Naive thymus-derived CD8-positive, alpha-beta T cell (primary cell): ENCODE data around the gene RALGPS1. TPM values are rescaled to one million over a fixed set of nuclear protein-coding genes. Genes with fewer than 3 reads are reported as not detected.

ENCODE experiments used
- ATAC-seq, 2 donors: fragments of 150-1000 bp; cut with Tn5 transposase in 1 of 2; sonication (Bioruptor Pico), chemical (Tn5 transposase) in 1 of 2; 1 replicate in 1 of 2; 2 replicates in 1 of 2; pipeline ENCODE4 v1.10.0; 2021; ENCODE audit warnings: mild to moderate bottlenecking in 2 of 2, moderate library complexity in 2 of 2
- POLR2A ChIA-PET: fragments of 350-600 bp; sonication (Branson Sonifier 250); formaldehyde crosslinking; loops from one replicate; lab custom pipeline; 2021; ENCODE audit warnings: antibody characterized with exemption; lab: Charles Lee
- DNase-seq, 10 donors: peaks; one replicate each; pipeline versions ENCODE4 v3.0.0 to v3.0.0-alpha.2; 2020 to 2022
- H3K27ac Mint-ChIP-seq, 10 donors: one replicate each; pipeline ENCODE4 v1.8.0; 2020 to 2022; ENCODE audit warnings: mild to moderate bottlenecking in 10 of 10, mixed read lengths in 10 of 10, moderate library complexity in 4 of 10, inconsistent platforms in 1 of 10
- H3K27me3 Mint-ChIP-seq, 5 donors: one replicate each; pipeline ENCODE4 v1.8.0; 2021 to 2022; ENCODE audit warnings: mixed read lengths in 5 of 5
- H3K36me3 Mint-ChIP-seq, 3 donors: one replicate each; pipeline ENCODE4 v1.8.0; 2020 to 2022; ENCODE audit warnings: mixed read lengths in 3 of 3, mild to moderate bottlenecking in 2 of 3, inconsistent platforms in 1 of 3
- H3K4me1 Mint-ChIP-seq, 4 donors: one replicate each; pipeline ENCODE4 v1.8.0; 2021 to 2022; ENCODE audit warnings: mixed read lengths in 4 of 4
- H3K4me3 Mint-ChIP-seq, 10 donors: one replicate each; pipeline ENCODE4 v1.8.0; 2020 to 2022; ENCODE audit warnings: mild to moderate bottlenecking in 10 of 10, mixed read lengths in 10 of 10, moderate library complexity in 6 of 10, inconsistent platforms in 1 of 10
- H3K9me3 Mint-ChIP-seq, 9 donors: one replicate each; pipeline ENCODE4 v1.8.0; 2020 to 2022; ENCODE audit warnings: mixed read lengths in 9 of 9, mild to moderate bottlenecking in 3 of 9, inconsistent platforms in 1 of 9, moderate library complexity in 1 of 9
- polyA plus RNA-seq, 3 donors: library from polyadenylated mRNA; unstranded; fragments of 300-500 nt; fragmentation: Illumina TruSeq; gene quantifications; one replicate each; pipeline ENCODE4 v1.2.3, GENCODE V29; 2021
- total RNA-seq, 8 experiments: library from RNA in 2 of 8; stranded (reverse) in 2 of 8; gene quantifications; one replicate each; pipeline ENCODE4 v1.2.3 and lab custom pipeline; 2021 to 2026

The RALGPS1 gene
- total and polyA plus RNA-seq, 5 experiments from 2014 or later: 0.83 to 6.4 (median 1.8) TPM

DNA sequence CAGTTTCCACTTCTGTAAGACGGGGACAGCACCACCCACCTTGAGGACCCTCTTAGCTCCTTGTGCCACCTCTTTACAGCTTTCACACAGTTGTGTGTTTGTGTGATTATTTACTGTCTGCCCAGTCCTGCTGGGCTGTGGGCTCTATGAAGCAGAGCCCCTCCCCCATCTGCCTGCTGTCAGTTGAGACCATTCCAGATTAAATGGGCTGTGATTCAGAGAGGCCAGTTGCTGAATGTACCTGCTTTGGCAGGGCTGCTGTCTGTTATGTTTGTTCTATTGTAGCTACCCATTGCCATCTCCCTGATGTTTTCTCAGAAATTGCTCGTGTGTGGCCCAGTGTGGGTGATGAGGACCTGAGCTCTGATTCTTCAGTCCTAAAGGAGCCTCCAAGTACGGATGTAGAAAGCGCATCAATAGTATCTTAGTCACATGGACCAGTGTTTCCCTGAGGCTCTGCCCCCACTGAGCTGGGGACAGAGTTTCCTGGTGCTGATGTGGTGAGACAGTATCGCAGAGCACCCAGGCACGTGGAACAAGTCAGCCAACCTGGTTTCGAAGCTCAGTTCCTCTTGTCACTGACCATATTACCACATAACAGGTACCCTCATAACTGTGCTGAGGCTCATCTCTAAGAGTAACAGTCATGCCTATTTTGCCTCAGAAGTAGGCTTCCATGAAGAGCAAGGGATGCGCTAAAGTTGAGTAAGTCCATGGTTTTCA lies 204.2 kb downstream of the RALGPS1 start:
- ATAC-seq (no peak), DNase-seq (no peak)
- no peaks in the 10 kb centered on the region for H3K9me3 Mint-ChIP-seq
- H3K4me1 Mint-ChIP-seq: peaks cover 18 to 42% (median 28%) of the 10 kb centered on the region in 4 donors
- H3K27me3 Mint-ChIP-seq: peaks cover 10 to 55% (median 42%) of the 10 kb centered on the region in 5 donors
- H3K27ac Mint-ChIP-seq: peak overlapping the region in 2 of 10 donors; percentile 2 to 27
- POLR2A ChIA-PET: no interaction called here
- H3K36me3 Mint-ChIP-seq: peaks cover 0 to 9% (median 2%) of the 10 kb centered on the region in 3 donors
- no peak overlapping the region for H3K4me3 Mint-ChIP-seq

DNA sequence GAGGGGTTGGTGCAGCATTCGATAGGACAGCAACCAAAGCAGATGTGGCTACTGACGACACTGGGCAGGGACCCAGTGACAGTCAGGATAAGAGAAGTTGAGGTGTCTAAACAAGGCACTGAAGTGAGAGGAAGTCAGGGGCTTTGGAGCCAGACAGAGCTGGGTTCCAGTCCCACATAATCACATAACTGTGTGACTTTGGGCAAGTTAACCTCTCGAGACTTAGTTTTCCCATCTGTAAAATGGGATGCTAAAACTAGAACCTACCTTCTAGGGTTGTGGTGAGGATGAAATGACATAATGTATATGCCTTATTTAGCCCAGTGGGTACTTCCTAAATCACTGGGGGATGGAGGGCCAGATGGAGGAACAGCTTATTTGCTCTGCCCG lies 204.7 kb downstream of the RALGPS1 start:
- H3K27me3 Mint-ChIP-seq: peaks cover 10 to 57% (median 42%) of the 10 kb centered on the region in 5 donors
- POLR2A ChIA-PET: no interaction called here
- peaks cover 0 to 5% (median 2%) of the 10 kb centered on the region in 3 donors for H3K36me3 Mint-ChIP-seq
- DNase-seq: no peak
- ATAC-seq: no peak
- H3K9me3 Mint-ChIP-seq: no peaks in the 10 kb centered on the region
- no peak overlapping the region for H3K4me3 Mint-ChIP-seq
- no peak overlapping the region for H3K27ac Mint-ChIP-seq
- H3K4me1 Mint-ChIP-seq: peaks cover 18 to 42% (median 28%) of the 10 kb centered on the region in 4 donors

GRCh38 chr9:127121628-127122175 lies 207.1 kb downstream of the RALGPS1 start:
- ATAC-seq (no peak), DNase-seq (no peak)
- Mint-ChIP-seq H3K27ac (peak overlapping the region in 1 of 10 donors; percentile 44), H3K36me3 (peaks cover 0 to 5% (median 2%) of the 10 kb centered on the region in 3 donors), H3K27me3 (peaks cover 16 to 76% (median 42%) of the 10 kb centered on the region in 5 donors), H3K4me3 (peak overlapping the region in 4 of 10 donors; percentile 10 to 65 (median 42)), H3K9me3 (no peaks in the 10 kb centered on the region), H3K4me1 (peaks cover 8 to 32% (median 15%) of the 10 kb centered on the region in 4 donors)
- POLR2A ChIA-PET: no interaction called here

GRCh38 chr9:127122176-127123063 lies 207.8 kb downstream of the RALGPS1 start, which contains the start of gene ANGPTL2:
Gene ANGPTL2 (minus strand): TSS chr9:127122635. CDS start chr9:127108731, 13,904 bp downstream.
- peaks cover 16 to 84% (median 38%) of the 10 kb centered on the region in 5 donors for H3K27me3 Mint-ChIP-seq
- POLR2A ChIA-PET: no interaction called here
- peak; percentile 42 to 63 for ATAC-seq
- H3K36me3 Mint-ChIP-seq: peaks cover 0 to 3% (median 2%) of the 10 kb centered on the region in 3 donors
- no peak for DNase-seq
- peak within 1 kb of the TSS in 1 of 10 donors; percentile 44 for H3K27ac Mint-ChIP-seq
- no peaks in the 10 kb centered on the region for H3K9me3 Mint-ChIP-seq
- H3K4me1 Mint-ChIP-seq: peaks cover 6 to 26% (median 10%) of the 10 kb centered on the region in 4 donors
- peak within 1 kb of the TSS in 6 of 10 donors; percentile 9 to 65 (median 35) for H3K4me3 Mint-ChIP-seq

- Mint-ChIP-seq H3K36me3 (peaks cover 0 to 2% (median 2%) of the 10 kb centered on the region in 3 donors), H3K4me1 (peaks cover 6 to 26% (median 10%) of the 10 kb centered on the region in 4 donors), H3K27ac (no peak overlapping the region), H3K4me3 (peak overlapping the region in 5 of 10 donors; percentile 9 to 65 (median 41)), H3K27me3 (peaks cover 18 to 85% (median 37%) of the 10 kb centered on the region in 5 donors), H3K9me3 (no peaks in the 10 kb centered on the region)
- POLR2A ChIA-PET: no interaction called here
- ATAC-seq (no peak), DNase-seq (no peak)
Observed at GRCh38 chr9:127123064-127123890, 208.7 kb downstream of the RALGPS1 start.

DNA sequence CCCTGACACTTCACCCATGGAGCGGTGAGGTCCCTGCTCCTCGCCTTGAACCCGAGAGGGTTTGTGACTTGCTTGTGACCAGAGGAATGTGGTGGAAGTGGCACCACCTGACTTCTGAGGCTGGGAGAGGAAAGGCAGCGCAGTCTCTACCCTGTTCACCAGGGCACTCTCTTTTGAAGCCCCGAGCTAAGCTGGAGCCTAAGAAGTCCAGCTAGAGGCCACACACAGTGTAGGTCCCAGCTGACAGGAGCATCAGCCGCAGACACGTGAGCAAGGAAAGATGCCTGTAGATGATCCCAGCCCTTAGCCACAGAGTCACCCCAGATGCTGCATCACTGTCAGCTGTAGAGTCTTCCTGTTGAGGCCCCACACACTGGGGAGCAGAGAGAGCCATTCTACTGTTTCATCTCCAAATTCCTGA lies 209.5 kb downstream of the RALGPS1 start:
- Mint-ChIP-seq H3K27me3 (peaks cover 18 to 78% (median 30%) of the 10 kb centered on the region in 5 donors), H3K4me1 (peaks cover 6 to 21% (median 10%) of the 10 kb centered on the region in 4 donors), H3K4me3 (no peak overlapping the region), H3K36me3 (peaks cover 0 to 2% (median 0%) of the 10 kb centered on the region in 3 donors), H3K9me3 (no peaks in the 10 kb centered on the region), H3K27ac (no peak overlapping the region)
- DNase-seq (no peak), ATAC-seq (no peak)
- POLR2A ChIA-PET: interaction anchor here (0.6 kb wide), 1 partner anchor 63 kb away, joined by 5 read pairs; no protein-coding TSS in a partner anchor

GRCh38 chr9:127124792-127125191 lies 210.2 kb downstream of the RALGPS1 start:
- DNase-seq: no peak
- no peak for ATAC-seq
- Mint-ChIP-seq H3K36me3 (peaks cover 0 to 2% (median 0%) of the 10 kb centered on the region in 3 donors), H3K4me1 (peaks cover 6 to 18% (median 10%) of the 10 kb centered on the region in 4 donors), H3K4me3 (no peak overlapping the region), H3K27ac (peak overlapping the region in 1 of 10 donors; percentile 24), H3K27me3 (peaks cover 17 to 72% (median 25%) of the 10 kb centered on the region in 5 donors), H3K9me3 (no peaks in the 10 kb centered on the region)
- POLR2A ChIA-PET: no interaction called here

DNA sequence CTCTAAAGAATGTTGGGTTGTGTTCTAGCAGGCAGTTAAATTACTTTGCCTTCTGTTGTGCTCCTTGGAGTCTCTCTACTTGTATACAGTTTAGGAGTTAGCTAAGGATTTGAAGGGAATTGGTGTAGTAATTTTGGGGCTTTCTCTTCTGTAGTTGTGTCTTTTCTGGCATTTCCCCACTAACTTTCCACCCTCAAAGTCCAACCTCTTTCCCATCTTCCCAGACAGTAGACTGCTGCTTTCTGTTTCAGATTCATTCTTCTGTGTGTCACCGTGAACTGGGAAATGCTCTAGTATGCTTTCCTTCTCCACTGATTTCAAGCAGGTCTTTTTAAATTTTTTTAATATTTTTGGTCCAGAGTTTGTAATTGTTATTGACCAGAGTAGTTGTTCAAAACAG lies 212.4 kb downstream of the RALGPS1 start:
- Mint-ChIP-seq H3K9me3 (no peaks in the 10 kb centered on the region), H3K4me3 (no peak overlapping the region), H3K27ac (no peak overlapping the region), H3K4me1 (peaks cover 6 to 14% (median 7%) of the 10 kb centered on the region in 4 donors), H3K27me3 (peaks cover 2 to 51% (median 9%) of the 10 kb centered on the region in 5 donors), H3K36me3 (peaks cover 0 to 2% (median 0%) of the 10 kb centered on the region in 3 donors)
- POLR2A ChIA-PET: no interaction called here
- DNase-seq (no peak), ATAC-seq (no peak)

DNA sequence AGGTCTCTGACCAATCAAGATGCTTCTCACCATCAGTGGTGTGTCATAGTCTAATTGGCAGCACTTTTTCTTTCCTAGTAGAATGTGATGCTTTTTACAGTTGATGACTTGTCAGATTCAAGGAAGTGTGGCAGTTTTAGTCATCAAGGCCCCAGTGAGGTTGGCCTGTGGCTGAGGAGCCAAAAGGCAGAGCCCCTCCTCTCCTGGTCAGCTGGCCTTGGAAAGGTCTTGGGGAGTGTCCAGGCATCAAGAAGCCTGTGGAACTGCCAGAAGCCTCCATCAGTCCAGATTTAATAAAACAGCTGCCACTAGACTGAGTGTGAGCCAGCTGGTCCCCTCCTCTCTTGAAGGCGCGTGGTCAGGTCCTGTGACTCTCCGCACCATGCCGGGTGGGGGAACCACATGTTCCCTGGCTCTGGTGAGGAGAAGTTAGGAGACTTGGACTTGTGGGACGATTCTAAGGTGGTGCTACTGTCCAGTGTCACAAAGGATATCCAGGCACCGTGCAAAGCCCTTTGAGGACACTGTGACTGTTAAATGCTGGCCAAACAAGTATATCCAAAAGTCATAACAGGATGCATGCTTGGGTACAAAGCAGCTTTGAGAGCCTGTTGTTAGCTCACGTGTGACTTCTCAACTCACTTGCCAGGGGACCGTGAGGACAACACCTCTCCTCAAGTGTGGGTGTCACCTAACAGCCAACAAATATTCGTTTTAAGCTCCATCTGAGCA lies 213.9 kb downstream of the RALGPS1 start:
- peaks cover 0 to 35% (median 9%) of the 10 kb centered on the region in 5 donors for H3K27me3 Mint-ChIP-seq
- no peak overlapping the region for H3K27ac Mint-ChIP-seq
- H3K4me1 Mint-ChIP-seq: no peaks in the 10 kb centered on the region
- no peak overlapping the region for H3K4me3 Mint-ChIP-seq
- no peak for ATAC-seq
- peak in 1 of 10 donors; percentile 14 for DNase-seq
- POLR2A ChIA-PET: no interaction called here
- H3K36me3 Mint-ChIP-seq: no peaks in the 10 kb centered on the region
- H3K9me3 Mint-ChIP-seq: no peaks in the 10 kb centered on the region

DNA sequence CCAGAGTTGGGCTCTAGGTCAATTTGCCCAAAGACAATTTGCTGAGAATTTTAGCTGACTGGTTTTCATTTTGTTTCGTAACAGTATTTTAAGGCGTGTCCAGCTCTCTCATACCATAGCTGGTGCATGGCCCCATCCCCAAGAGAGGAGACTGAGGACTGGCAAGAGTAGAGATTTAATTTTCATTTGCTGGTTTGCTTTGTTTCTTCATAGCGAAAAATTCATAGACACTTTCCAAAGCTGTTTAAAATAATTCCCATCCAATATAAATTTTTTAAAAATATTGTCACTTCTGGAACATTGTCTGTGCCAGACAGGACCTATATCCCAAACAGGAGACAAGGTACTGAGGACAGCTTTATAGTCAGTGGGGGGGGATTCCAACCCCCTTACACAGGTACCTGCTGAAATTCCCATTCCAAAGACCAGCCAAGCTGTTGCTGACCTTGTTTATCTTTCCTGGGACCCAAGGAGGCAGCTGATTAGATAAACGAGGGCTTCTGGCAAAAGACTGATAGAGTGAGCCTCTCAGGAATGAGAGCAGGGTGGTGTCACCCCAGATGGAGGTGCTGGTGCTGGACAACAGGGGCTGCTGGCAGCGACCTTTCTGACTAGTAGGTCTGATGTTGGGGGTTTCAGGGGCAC lies 214.6 kb downstream of the RALGPS1 start:
- H3K27me3 Mint-ChIP-seq: peaks cover 2 to 29% (median 8%) of the 10 kb centered on the region in 5 donors
- ATAC-seq (no peak), DNase-seq (peak in 1 of 10 donors; percentile 10)
- H3K9me3 Mint-ChIP-seq: no peaks in the 10 kb centered on the region
- peaks cover 0 to 3% (median 0%) of the 10 kb centered on the region in 3 donors for H3K36me3 Mint-ChIP-seq
- no peak overlapping the region for H3K4me3 Mint-ChIP-seq
- POLR2A ChIA-PET: no interaction called here
- H3K4me1 Mint-ChIP-seq: no peaks in the 10 kb centered on the region
- H3K27ac Mint-ChIP-seq: no peak overlapping the region

DNA sequence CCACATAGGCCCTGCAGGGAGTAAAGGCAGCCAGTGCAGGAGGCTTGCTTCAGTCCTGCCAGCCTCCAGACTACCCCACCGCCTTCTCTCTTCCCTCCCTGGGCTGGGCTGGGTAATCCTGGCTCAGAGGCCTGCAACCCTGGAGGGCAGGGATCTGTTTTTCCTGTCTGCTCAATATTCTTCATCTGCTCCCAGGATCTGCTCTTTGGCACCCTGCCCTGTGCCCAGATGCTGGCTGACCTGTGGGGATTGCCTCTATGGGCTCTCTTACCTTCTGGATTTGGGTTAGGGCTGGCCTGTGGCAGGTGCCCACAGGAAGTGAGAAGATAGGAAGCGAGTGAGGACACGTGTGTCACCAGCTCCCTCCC lies 215.1 kb downstream of the RALGPS1 start:
- POLR2A ChIA-PET: no interaction called here
- Mint-ChIP-seq H3K4me3 (no peak overlapping the region), H3K4me1 (no peaks in the 10 kb centered on the region), H3K27me3 (peaks cover 2 to 24% (median 8%) of the 10 kb centered on the region in 5 donors), H3K36me3 (peaks cover 0 to 3% (median 0%) of the 10 kb centered on the region in 3 donors), H3K27ac (no peak overlapping the region), H3K9me3 (no peaks in the 10 kb centered on the region)
- DNase-seq (peak in 1 of 10 donors; percentile 45), ATAC-seq (no peak)
